Measurements from ENCODE around the gene LMF1.

Gene LMF1

GRCh38 chr16:880471-881171, 90.2 kb downstream of the LMF1 start:
- no peak for TF ChIP-seq CTCF (conservative IDR thresholded peaks at IDR 0.05; ENCODE audit: low read length)
- DNase-seq (ENCODE audit: low read depth) = no peak
- H3K4me3 ChIP-seq (ENCODE audit: low read length) = no peak overlapping the region

GRCh38 chr16:879986-880385, 90.8 kb downstream of the LMF1 start:
- H3K4me3 ChIP-seq (ENCODE audit: low read length) = no peak overlapping the region
- no peak for DNase-seq (ENCODE audit: low read depth)
- no peak for TF ChIP-seq CTCF (conservative IDR thresholded peaks at IDR 0.05; ENCODE audit: low read length)

- TF ChIP-seq CTCF (conservative IDR thresholded peaks at IDR 0.05; ENCODE audit: low read length) = no peak
- DNase-seq (ENCODE audit: low read depth) = no peak
- no peak overlapping the region for H3K4me3 ChIP-seq (ENCODE audit: low read length)
Measured at GRCh38 chr16:879461-879861, 91.3 kb downstream of the LMF1 start.

- DNase-seq (ENCODE audit: low read depth) = no peak
- H3K4me3 ChIP-seq (ENCODE audit: low read length) = no peak overlapping the region
- TF ChIP-seq CTCF (conservative IDR thresholded peaks at IDR 0.05; ENCODE audit: low read length) = no peak
Measured at GRCh38 chr16:878886-879285, 91.9 kb downstream of the LMF1 start.

GRCh38 chr16:878072-878784, 92.6 kb downstream of the LMF1 start:
- DNase-seq (ENCODE audit: low read depth) = peak; percentile 14
- TF ChIP-seq CTCF (conservative IDR thresholded peaks at IDR 0.05; ENCODE audit: low read length) = no peak
- H3K4me3 ChIP-seq (ENCODE audit: low read length) = no peak overlapping the region

- DNase-seq (ENCODE audit: low read depth) = no peak
- no peak for TF ChIP-seq CTCF (conservative IDR thresholded peaks at IDR 0.05; ENCODE audit: low read length)
- no peak overlapping the region for H3K4me3 ChIP-seq (ENCODE audit: low read length)
Measured at GRCh38 chr16:877242-878071, 93.3 kb downstream of the LMF1 start.

All from AG10803 (cell line).